Lower lobe of right lung (tissue), 2 donors: ENCODE data around the gene LAGE3. TPM values are rescaled to one million over a fixed set of nuclear protein-coding genes. Genes with fewer than 3 reads are reported as not detected.
A peak's percentile ranks its signal among the peaks of the same experiment; 100 is the strongest.

Experiments used
- ATAC-seq, 2 donors: fragments of 200-7000 bp; cut with Tn5 transposase; one replicate each; pipeline ENCODE4 v1.9.1; 2020 to 2022; ENCODE audit warnings: mild to moderate bottlenecking in 2 of 2, moderate library complexity in 2 of 2
- DNase-seq: peaks from one replicate; pipeline ENCODE4 v3.0.0-alpha.2; 2020
- H3K27ac ChIP-seq: fragments of 200-600 bp; one replicate; pipeline ENCODE4 v1.8.0; 2022
- H3K27me3 ChIP-seq: fragments of 200-600 bp; one replicate; pipeline ENCODE4 v1.8.0; 2022; ENCODE audit warnings: low read depth
- H3K36me3 ChIP-seq: fragments of 200-600 bp; one replicate; pipeline ENCODE4 v1.8.0; 2022; ENCODE audit warnings: mild to moderate bottlenecking
- H3K4me1 ChIP-seq: fragments of 200-600 bp; one replicate; pipeline ENCODE4 v1.8.0; 2022
- H3K4me3 ChIP-seq: fragments of 200-600 bp; one replicate; pipeline ENCODE4 v1.8.0; 2022; ENCODE audit warnings: mild to moderate bottlenecking
- H3K9me3 ChIP-seq: fragments of 200-600 bp; one replicate; pipeline ENCODE4 v1.8.0; 2022
- intact Hi-C: fragments of 100-400 bp; cut with DNase I; formaldehyde crosslinking; loops from one replicate; pipeline ENCODE4 v1.11.0; 2022
- total RNA-seq: library from RNA; stranded (reverse); fragmentation: NEBNext Ultra II Directional; extraction: Animal tissue kit (Norgen Biotek cat#: 25700); gene quantifications from one replicate; pipeline ENCODE4 v1.2.1, GENCODE V29; 2021
- TF ChIP-seq, protein P1 (sequence below): fragments of 200-600 bp; IDR thresholded peaks from one replicate; pipeline ENCODE4 v1.8.0; 2022; ENCODE audit warnings: antibody characterized with exemption, mild to moderate bottlenecking
- donor health status: DM: no; HTN: yes; CAD: no; lungs with severe emphysema.

LAGE3 gene
- total RNA-seq, 1 donor from 2014 or later, result 20.4 TPM

DNA sequence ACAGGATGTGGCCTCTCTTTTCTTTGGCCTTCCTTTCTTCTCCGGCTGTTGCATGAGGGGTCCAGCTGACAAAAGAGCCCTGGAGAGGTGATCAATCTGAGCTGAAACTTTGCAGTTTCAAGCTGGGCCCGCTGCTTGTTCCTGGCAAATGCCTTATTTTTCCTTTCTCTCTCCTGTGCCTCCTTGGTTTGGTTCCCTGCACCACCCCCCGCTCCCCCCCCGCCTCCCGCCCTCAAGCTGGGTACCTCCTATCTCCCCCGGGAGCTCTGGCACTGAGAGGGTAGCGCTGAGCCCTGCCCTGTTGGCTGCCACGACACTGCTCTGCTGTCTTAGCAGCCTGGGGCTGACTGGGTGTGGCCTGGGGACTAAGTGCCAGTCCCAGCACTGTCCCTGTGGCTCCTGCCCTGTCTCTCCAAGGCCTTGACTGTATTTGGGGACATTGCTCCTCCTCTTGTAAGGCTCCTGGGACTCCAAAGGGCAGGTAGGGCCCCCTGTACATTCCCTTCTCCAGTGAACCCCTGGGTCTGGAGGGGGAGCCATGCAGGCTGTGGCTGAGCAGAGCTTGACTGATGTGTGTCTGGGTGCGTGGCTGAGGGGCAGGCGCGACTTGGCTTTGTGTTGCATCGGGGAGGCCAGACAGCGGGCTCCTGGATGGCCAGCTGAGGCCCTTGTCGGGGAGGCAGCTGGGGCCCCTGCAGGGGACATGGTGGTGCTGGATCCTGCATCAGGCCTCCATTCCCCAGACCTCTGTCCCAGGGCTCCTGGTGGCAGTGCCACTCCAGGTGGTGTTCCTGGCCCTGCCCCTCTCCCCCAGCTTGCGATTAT, 19.9 kb downstream of the LAGE3 start:
- Histone ChIP-seq H3K36me3 (peaks cover 17% of the 10 kb centered on the region), H3K4me1 (no peaks in the 10 kb centered on the region), H3K9me3 (no peaks in the 10 kb centered on the region), H3K4me3 (peak overlapping the region; percentile 68), H3K27ac (peak overlapping the region; percentile 56), H3K27me3 (no peaks in the 10 kb centered on the region)
- DNase-seq, result peak; percentile 55
- intact Hi-C loops, result no loop called here
- ATAC-seq, result peak; percentile 72 to 77
- TF ChIP-seq, protein P1, sequence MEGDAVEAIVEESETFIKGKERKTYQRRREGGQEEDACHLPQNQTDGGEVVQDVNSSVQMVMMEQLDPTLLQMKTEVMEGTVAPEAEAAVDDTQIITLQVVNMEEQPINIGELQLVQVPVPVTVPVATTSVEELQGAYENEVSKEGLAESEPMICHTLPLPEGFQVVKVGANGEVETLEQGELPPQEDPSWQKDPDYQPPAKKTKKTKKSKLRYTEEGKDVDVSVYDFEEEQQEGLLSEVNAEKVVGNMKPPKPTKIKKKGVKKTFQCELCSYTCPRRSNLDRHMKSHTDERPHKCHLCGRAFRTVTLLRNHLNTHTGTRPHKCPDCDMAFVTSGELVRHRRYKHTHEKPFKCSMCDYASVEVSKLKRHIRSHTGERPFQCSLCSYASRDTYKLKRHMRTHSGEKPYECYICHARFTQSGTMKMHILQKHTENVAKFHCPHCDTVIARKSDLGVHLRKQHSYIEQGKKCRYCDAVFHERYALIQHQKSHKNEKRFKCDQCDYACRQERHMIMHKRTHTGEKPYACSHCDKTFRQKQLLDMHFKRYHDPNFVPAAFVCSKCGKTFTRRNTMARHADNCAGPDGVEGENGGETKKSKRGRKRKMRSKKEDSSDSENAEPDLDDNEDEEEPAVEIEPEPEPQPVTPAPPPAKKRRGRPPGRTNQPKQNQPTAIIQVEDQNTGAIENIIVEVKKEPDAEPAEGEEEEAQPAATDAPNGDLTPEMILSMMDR, result no peak

DNA sequence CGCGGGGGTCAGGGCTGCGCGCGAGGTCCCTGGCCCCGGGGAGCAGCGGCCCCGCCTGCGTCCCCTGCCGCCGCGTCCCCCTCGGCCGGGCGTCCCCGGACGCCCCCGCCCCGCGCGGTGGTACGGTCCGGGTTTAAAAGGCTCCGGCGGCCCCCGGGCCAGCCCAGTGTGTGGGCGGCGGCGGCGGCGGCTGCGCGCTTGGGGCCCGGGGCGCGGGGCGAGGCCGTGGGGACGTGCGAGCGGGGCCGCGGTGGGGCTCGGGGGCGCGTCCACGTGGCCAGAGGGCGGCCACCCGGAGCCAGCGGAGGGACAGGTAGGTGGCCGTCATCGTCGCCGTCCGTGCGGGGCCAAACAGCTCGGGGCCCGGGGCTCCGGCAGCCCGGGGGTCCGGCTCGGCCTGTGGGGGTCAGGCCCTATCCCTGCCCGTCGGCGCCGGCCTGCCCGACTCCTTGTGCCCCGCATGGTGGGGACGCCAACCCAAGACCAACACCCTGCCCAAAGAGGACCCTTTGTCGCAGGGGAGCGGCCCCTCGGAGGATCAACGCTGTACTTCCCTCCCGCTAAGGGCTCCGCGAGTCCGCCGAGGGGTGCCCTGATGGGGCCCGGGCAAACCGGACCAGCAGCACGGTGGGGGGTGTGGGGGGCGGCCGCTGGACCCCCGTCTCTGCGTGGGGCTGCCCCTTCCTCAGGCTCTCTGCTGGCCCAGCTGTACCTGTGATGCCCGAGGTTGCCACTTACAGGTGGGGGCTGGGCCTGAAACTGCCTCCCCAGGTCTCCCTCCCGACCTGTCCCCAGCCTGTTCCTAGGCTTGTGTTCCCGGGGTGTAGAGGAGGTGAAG, 20.7 kb downstream of the LAGE3 start, which contains the start of gene PLXNA3:
Gene PLXNA3 (plus strand): TSS at position 166 of the 838 bp plus-strand sequence. CDS start 1,903 bp downstream, outside the sequence.
- DNase-seq (peak; percentile 60), ATAC-seq (peak; percentile 79 to 88)
- TF ChIP-seq, protein P1, result no peak
- intact Hi-C loops, result no loop called here
- no peaks in the 10 kb centered on the region for H3K27me3 ChIP-seq
- H3K36me3 ChIP-seq, result peaks cover 10% of the 10 kb centered on the region
- no peaks in the 10 kb centered on the region for H3K4me1 ChIP-seq
- peak within 1 kb of the TSS; percentile 68 for H3K4me3 ChIP-seq
- peak within 1 kb of the TSS; percentile 56 for H3K27ac ChIP-seq
- no peaks in the 10 kb centered on the region for H3K9me3 ChIP-seq

DNA sequence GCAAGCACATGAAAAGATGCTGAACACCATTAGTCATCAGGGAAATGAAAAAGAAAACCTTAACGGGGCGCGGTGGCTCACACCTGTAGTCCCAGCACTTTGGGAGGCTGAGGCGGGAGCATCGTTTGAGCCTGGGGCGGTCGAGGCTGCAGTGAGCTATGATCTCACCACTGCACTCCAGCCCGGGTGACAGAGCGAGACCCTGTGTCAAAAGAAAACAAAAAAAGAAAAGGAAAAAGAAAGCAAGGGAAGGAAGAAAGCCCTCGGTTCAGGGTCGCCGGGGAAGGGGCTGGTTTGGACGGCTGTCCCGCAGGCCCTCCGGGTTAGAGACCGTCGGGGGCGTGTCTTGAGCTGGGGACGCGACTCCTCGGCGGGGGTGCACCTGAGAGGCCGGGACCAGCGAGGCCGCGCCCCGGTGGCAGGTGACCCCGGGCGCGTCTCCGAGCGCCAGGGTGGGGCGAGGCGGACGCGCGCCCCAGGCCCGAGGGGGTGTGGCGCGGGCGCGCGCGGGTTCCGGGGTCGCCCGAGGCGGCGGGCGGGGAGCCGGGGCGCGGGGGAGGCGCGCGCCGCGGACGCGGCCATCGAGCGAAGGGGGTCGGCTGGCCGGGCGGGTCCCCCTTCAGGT, 21.5 kb downstream of the LAGE3 start:
- Histone ChIP-seq H3K9me3 (no peaks in the 10 kb centered on the region), H3K27me3 (no peaks in the 10 kb centered on the region), H3K4me3 (peak overlapping the region; percentile 68), H3K27ac (peak overlapping the region; percentile 56), H3K36me3 (peaks cover 9% of the 10 kb centered on the region), H3K4me1 (no peaks in the 10 kb centered on the region)
- peak; percentile 75 to 83 for ATAC-seq
- intact Hi-C loops, result no loop called here
- TF ChIP-seq, protein P1, result no peak
- peak; percentile 60 for DNase-seq

DNA sequence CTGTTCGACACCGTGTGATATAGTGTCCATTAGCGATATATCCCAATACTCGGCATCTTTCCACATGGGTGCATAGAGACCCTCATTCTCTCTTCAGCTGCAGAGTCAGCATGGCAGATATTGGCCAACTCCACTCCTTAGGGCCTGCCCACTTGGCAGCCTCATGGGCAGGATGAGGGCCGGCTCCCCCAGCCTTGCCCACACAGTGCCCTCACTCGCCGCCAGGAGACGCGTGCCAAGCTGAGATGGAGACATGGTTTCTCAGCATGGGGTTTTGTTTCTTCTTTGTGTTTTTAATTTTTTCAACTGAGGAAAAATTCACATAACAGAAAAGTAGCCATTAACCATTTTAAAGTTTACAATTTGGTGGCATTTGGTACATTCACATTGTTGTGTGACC, 26.3 kb downstream of the LAGE3 start:
- intact Hi-C loops, result no loop called here
- Histone ChIP-seq H3K27me3 (no peaks in the 10 kb centered on the region), H3K4me1 (no peaks in the 10 kb centered on the region), H3K4me3 (no peak overlapping the region), H3K9me3 (no peaks in the 10 kb centered on the region), H3K27ac (no peak overlapping the region), H3K36me3 (peaks cover 34% of the 10 kb centered on the region)
- no peak for ATAC-seq
- TF ChIP-seq, protein P1, result no peak
- no peak for DNase-seq

DNA sequence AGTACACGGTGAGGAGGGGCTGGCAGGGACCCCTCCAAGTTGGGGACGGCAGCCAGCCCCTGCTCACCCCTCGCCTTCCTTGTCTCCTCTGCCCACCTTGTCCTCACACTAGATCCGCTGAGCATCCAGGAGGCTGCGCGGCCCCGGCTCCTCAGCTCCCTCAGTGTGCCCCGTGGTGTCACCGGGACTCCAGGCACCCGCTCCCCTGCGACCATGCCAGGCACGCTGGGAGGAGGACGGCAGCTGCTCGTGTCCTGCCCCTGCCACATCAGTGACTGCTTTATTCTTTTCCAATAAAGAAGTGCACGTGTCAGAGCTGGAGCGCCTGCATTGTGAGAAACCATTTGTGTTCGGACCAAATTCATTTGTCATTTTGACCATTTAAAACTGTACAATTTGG, 28.8 kb downstream of the LAGE3 start:
- Histone ChIP-seq H3K36me3 (peaks cover 36% of the 10 kb centered on the region), H3K9me3 (no peaks in the 10 kb centered on the region), H3K4me1 (peaks cover 6% of the 10 kb centered on the region), H3K27me3 (no peaks in the 10 kb centered on the region), H3K27ac (no peak overlapping the region), H3K4me3 (no peak overlapping the region)
- intact Hi-C loops, result no loop called here
- DNase-seq (no peak), ATAC-seq (no peak)
- TF ChIP-seq, protein P1, result no peak
